Measurements from ENCODE around the gene BBX.
"Not testable (repeated sequence)": the region's sequence is repeated elsewhere in the genome, so short reads cannot be mapped to it uniquely, and the experiment has no call there.

Gene BBX

GRCh38 chr3:107560166-107560565, 37.4 kb downstream of the BBX start:
- Histone ChIP-seq H3K9ac (ENCODE audit: low read depth, low read length) (no peak overlapping the region), H2AFZ (ENCODE audit: low read depth, low read length) (no peak overlapping the region), H3K27me3 (ENCODE audit: insufficient read depth, low read length, poor library complexity) (no peaks in the 10 kb centered on the region), H3K4me3 (ENCODE audit: low read depth in 1 of 2, low read length in 2 of 2) (no peak overlapping the region), H3K9me3 (ENCODE audit: insufficient read depth, low read length, severe bottlenecking) (no peaks in the 10 kb centered on the region), H3K36me3 (ENCODE audit: insufficient read depth, low read length) (no peaks in the 10 kb centered on the region), H3K4me2 (ENCODE audit: insufficient read depth, low read length) (no peak overlapping the region), H3K79me2 (ENCODE audit: insufficient read depth, low read length) (peaks cover 21% of the 10 kb centered on the region), H3K27ac (ENCODE audit: low read length) (no peak overlapping the region), H3K4me1 (ENCODE audit: insufficient read depth, low read length) (no peaks in the 10 kb centered on the region), H4K20me1 (ENCODE audit: insufficient read depth, low read length) (peaks cover 3% of the 10 kb centered on the region; the same call in 1 of the 2 replicates)
- TF ChIP-seq CTCF (IDR thresholded peaks at IDR 0.05; ENCODE audit: borderline replicate concordance, extremely low read depth, low read length, poor library complexity, severe bottlenecking) = no peak
- TF ChIP-seq EZH2 (IDR thresholded peaks at IDR 0.05; ENCODE audit: borderline replicate concordance, low read depth, low read length, severe bottlenecking) = no peak
- DNase-seq = no peak
- ATAC-seq (ENCODE audit: insufficient read depth, low read depth) = no peak

GRCh38 chr3:107561980-107562379, 39.2 kb downstream of the BBX start:
- Histone ChIP-seq H3K36me3 (ENCODE audit: insufficient read depth, low read length) (no peaks in the 10 kb centered on the region), H3K79me2 (ENCODE audit: insufficient read depth, low read length) (peaks cover 32% of the 10 kb centered on the region), H3K9me3 (ENCODE audit: insufficient read depth, low read length, severe bottlenecking) (no peaks in the 10 kb centered on the region), H4K20me1 (ENCODE audit: insufficient read depth, low read length) (peaks cover 3% of the 10 kb centered on the region; the same call in 1 of the 2 replicates), H3K27ac (ENCODE audit: low read length) (no peak overlapping the region), H2AFZ (ENCODE audit: low read depth, low read length) (no peak overlapping the region), H3K4me2 (ENCODE audit: insufficient read depth, low read length) (no peak overlapping the region), H3K4me3 (ENCODE audit: low read depth in 1 of 2, low read length in 2 of 2) (no peak overlapping the region), H3K27me3 (ENCODE audit: insufficient read depth, low read length, poor library complexity) (no peaks in the 10 kb centered on the region), H3K4me1 (ENCODE audit: insufficient read depth, low read length) (no peaks in the 10 kb centered on the region), H3K9ac (ENCODE audit: low read depth, low read length) (no peak overlapping the region)
- no peak for TF ChIP-seq EZH2 (IDR thresholded peaks at IDR 0.05; ENCODE audit: borderline replicate concordance, low read depth, low read length, severe bottlenecking)
- TF ChIP-seq CTCF (IDR thresholded peaks at IDR 0.05; ENCODE audit: borderline replicate concordance, extremely low read depth, low read length, poor library complexity, severe bottlenecking) = no peak
- DNase-seq (no peak), ATAC-seq (ENCODE audit: insufficient read depth, low read depth) (no peak)

- Histone ChIP-seq H3K79me2 (ENCODE audit: insufficient read depth, low read length) (peaks cover 33% of the 10 kb centered on the region), H3K27ac (ENCODE audit: low read length) (no peak overlapping the region), H3K4me3 (ENCODE audit: low read depth in 1 of 2, low read length in 2 of 2) (no peak overlapping the region), H3K36me3 (ENCODE audit: insufficient read depth, low read length) (no peaks in the 10 kb centered on the region), H3K4me1 (ENCODE audit: insufficient read depth, low read length) (no peaks in the 10 kb centered on the region), H3K9me3 (ENCODE audit: insufficient read depth, low read length, severe bottlenecking) (no peaks in the 10 kb centered on the region), H2AFZ (ENCODE audit: low read depth, low read length) (no peak overlapping the region), H4K20me1 (ENCODE audit: insufficient read depth, low read length) (peaks cover 3% of the 10 kb centered on the region; the same call in 1 of the 2 replicates), H3K4me2 (ENCODE audit: insufficient read depth, low read length) (no peak overlapping the region), H3K9ac (ENCODE audit: low read depth, low read length) (no peak overlapping the region), H3K27me3 (ENCODE audit: insufficient read depth, low read length, poor library complexity) (no peaks in the 10 kb centered on the region)
- TF ChIP-seq EZH2 (IDR thresholded peaks at IDR 0.05; ENCODE audit: borderline replicate concordance, low read depth, low read length, severe bottlenecking) = no peak
- DNase-seq (no peak), ATAC-seq (ENCODE audit: insufficient read depth, low read depth) (no peak)
These were observed 40.3 kb downstream of the BBX start for GRCh38 chr3:107562969-107563529.

GRCh38 chr3:107565244-107565643, 42.5 kb downstream of the BBX start:
- H3K79me2 ChIP-seq (ENCODE audit: insufficient read depth, low read length) = peaks cover 28% of the 10 kb centered on the region
- not testable (repeated sequence) for H3K9me3 ChIP-seq (ENCODE audit: insufficient read depth, low read length, severe bottlenecking); H4K20me1 ChIP-seq (ENCODE audit: insufficient read depth, low read length); H3K27me3 ChIP-seq (ENCODE audit: insufficient read depth, low read length, poor library complexity); H3K27ac ChIP-seq (ENCODE audit: low read length); H3K4me2 ChIP-seq (ENCODE audit: insufficient read depth, low read length); H3K4me1 ChIP-seq (ENCODE audit: insufficient read depth, low read length); H3K4me3 ChIP-seq (ENCODE audit: low read depth in 1 of 2, low read length in 2 of 2); H3K36me3 ChIP-seq (ENCODE audit: insufficient read depth, low read length); ATAC-seq (ENCODE audit: insufficient read depth, low read depth); DNase-seq; H3K9ac ChIP-seq (ENCODE audit: low read depth, low read length); H2AFZ ChIP-seq (ENCODE audit: low read depth, low read length)

GRCh38 chr3:107571089-107571488, 48.3 kb downstream of the BBX start:
- H3K27me3 ChIP-seq (ENCODE audit: insufficient read depth, low read length, poor library complexity); H3K4me2 ChIP-seq (ENCODE audit: insufficient read depth, low read length): not testable (repeated sequence)

GRCh38 chr3:107571492-107571891, 48.7 kb downstream of the BBX start:
- H3K9me3 ChIP-seq (ENCODE audit: insufficient read depth, low read length, severe bottlenecking); H3K27me3 ChIP-seq (ENCODE audit: insufficient read depth, low read length, poor library complexity); H4K20me1 ChIP-seq (ENCODE audit: insufficient read depth, low read length); H2AFZ ChIP-seq (ENCODE audit: low read depth, low read length); ATAC-seq (ENCODE audit: insufficient read depth, low read depth); H3K4me3 ChIP-seq (ENCODE audit: low read depth in 1 of 2, low read length in 2 of 2); DNase-seq; H3K27ac ChIP-seq (ENCODE audit: low read length); H3K9ac ChIP-seq (ENCODE audit: low read depth, low read length); H3K4me2 ChIP-seq (ENCODE audit: insufficient read depth, low read length); H3K4me1 ChIP-seq (ENCODE audit: insufficient read depth, low read length); H3K36me3 ChIP-seq (ENCODE audit: insufficient read depth, low read length): not testable (repeated sequence)
- peaks cover 37% of the 10 kb centered on the region for H3K79me2 ChIP-seq (ENCODE audit: insufficient read depth, low read length)

More at GRCh38 chr3:107571089-107571488, 48.3 kb downstream of the BBX start:
- not testable (repeated sequence) for H3K36me3 ChIP-seq (ENCODE audit: insufficient read depth, low read length); H3K4me3 ChIP-seq (ENCODE audit: low read depth in 1 of 2, low read length in 2 of 2); ATAC-seq (ENCODE audit: insufficient read depth, low read depth); H3K9me3 ChIP-seq (ENCODE audit: insufficient read depth, low read length, severe bottlenecking); H4K20me1 ChIP-seq (ENCODE audit: insufficient read depth, low read length); H3K9ac ChIP-seq (ENCODE audit: low read depth, low read length); H2AFZ ChIP-seq (ENCODE audit: low read depth, low read length); H3K27ac ChIP-seq (ENCODE audit: low read length); DNase-seq; H3K4me1 ChIP-seq (ENCODE audit: insufficient read depth, low read length)
- peaks cover 37% of the 10 kb centered on the region for H3K79me2 ChIP-seq (ENCODE audit: insufficient read depth, low read length)

Measured in DND-41 (cell line).